Skin epidermis (tissue), 12 donors: ENCODE results near the gene SRF.
A peak's percentile ranks its signal among the peaks of the same experiment; 100 is the strongest.

Experiments
- H3K27ac ChIP-seq, 21 experiments: fragments of 200-600 bp; sonication (generic) in 11 of 21; one replicate each; pipeline ENCODE4 v1.5.0; 2020; ENCODE audit warnings: mild to moderate bottlenecking in 3 of 21, inconsistent platforms in 2 of 21, moderate library complexity in 2 of 21
- H3K4me3 ChIP-seq, 7 experiments: fragments of 200-600 bp; sonication (generic) in 2 of 7; one replicate each; pipeline ENCODE4 v1.5.0; 2020; ENCODE audit warnings: inconsistent platforms in 2 of 7, mild to moderate bottlenecking in 2 of 7, moderate library complexity in 1 of 7

Gene SRF

DNA sequence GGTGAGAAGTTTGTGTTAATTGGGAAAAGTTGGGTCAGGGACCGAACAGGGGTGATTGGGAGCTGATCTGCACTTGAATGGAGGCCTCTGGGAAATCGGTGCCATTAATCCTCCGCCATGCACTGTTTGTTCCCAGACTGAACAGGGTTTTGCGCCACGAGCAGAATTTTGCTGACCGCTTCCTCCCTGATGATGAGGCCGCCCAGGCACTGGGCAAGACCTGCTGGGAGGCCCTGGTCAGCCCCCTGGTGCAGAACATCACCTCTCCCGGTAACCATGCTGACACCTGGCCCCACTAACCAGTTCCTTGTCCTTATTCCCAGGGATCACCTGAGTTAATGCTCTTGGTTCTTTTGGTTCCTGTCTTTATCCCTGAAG, 32.6 kb downstream of the SRF start:
- Histone ChIP-seq H3K27ac (no peak overlapping the region), H3K4me3 (no peak overlapping the region)

DNA sequence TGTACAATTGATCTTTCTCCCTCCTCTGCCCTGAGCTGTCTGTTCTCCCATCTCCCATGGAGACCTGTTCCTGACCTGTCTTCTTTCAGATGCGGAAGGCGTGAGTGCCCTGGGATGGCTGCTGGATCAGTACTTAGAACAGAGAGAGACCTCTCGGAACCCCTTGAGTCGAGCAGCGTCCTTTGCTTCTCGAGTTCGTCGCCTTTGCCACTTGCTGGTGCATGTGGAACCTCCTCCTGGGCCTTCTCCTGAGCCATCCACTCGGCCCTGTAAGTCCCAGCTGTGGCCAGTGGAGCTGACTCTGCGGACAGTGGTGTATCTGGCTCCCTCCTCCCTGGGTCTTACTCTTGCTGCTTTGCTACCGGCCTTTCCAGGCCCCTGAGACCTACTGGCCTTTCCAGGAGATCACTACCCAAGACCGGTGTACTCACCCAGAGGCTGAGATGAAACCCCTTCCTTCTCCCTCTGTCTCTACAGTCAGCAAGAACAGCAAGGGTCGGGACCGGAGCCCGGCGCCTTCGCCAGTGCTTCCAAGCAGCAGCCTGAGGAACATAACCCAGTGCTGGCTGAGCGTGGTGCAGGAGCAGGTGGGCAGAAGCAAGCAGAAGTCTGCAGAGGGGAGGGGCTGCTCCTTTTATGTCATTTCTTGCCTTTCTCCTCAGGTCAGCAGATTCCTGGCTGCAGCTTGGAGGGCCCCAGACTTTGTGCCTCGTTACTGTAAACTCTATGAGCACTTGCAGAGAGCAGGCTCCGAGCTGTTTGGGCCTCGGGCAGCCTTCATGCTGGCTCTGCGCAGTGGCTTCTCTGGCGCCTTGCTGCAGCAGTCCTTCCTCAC, 33.4 kb downstream of the SRF start:
- Histone ChIP-seq H3K27ac (no peak overlapping the region), H3K4me3 (no peak overlapping the region)

- no peak overlapping the region for H3K27ac ChIP-seq
- no peak overlapping the region for H3K4me3 ChIP-seq
These were observed 34.8 kb downstream of the SRF start for GRCh38 chr6:43205849-43206248.

DNA sequence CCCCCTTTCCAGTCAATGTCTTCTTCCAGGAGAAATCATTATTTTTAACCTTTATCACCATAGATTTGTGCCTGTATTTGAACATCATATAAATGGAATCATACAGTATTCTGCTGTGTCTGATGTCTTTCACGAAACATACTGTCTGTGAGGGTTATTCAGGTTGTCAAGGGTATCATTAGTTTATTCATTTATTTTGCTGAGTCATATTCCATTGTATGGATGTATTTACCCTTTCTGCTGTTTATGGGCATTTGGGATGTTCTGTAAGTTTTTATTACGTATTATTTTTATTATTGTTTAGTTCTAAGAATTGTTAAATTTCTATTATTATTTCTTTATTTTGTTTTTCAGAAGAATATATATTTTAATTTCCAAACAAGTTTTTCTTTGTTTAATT, 36.2 kb downstream of the SRF start:
- no peak overlapping the region for H3K27ac ChIP-seq

DNA sequence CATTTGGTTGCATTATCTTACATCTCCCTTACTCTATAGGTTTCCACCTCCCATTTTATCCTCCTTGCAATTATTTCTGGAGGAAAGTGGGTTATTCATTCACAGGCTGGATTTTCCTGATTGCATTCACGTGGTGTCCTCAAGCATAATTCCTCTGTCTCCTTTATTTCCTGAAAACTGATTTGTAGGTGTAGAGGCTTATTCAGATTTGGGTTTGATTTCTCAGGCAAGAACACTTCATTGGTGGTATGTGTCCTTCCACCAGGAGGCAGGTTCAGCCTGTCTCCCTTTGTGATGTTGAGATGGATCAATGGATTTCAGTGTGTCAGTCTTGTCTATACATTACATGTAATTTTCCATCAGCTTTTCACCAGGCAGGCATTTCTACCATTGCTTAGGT, 40.9 kb downstream of the SRF start:
- Histone ChIP-seq H3K27ac (no peak overlapping the region), H3K4me3 (no peak overlapping the region)

More for the DNA sequence above, 36.2 kb downstream of the SRF start:
- no peak overlapping the region for H3K4me3 ChIP-seq

GRCh38 chr6:43213431-43213830, 42.4 kb downstream of the SRF start:
- Histone ChIP-seq H3K4me3 (no peak overlapping the region), H3K27ac (no peak overlapping the region)

DNA sequence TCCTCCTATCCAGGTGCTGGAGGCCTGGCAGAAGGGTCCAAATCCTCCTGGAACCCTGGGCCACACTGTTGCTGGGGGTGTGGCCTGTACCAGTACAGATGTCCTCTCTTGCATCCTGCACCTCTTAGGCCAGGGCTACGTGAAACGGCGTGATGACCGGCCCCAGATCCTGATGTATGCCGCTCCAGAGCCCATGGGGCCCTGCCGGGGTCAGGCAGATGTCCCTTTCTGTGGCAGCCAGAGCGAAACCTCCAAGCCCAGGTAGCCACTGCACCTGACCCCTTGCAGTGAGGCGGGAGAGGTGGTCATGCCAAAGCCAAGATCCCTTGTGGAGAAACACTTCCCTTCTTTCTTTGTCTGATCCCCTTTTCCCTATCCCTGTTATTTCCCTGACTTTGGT, 44.0 kb downstream of the SRF start:
- H3K4me3 ChIP-seq: no peak overlapping the region

GRCh38 chr6:43216200-43216599, 45.1 kb downstream of the SRF start:
- H3K4me3 ChIP-seq: no peak overlapping the region
- no peak overlapping the region for H3K27ac ChIP-seq

More for the DNA sequence above, 44.0 kb downstream of the SRF start:
- H3K27ac ChIP-seq: no peak overlapping the region

DNA sequence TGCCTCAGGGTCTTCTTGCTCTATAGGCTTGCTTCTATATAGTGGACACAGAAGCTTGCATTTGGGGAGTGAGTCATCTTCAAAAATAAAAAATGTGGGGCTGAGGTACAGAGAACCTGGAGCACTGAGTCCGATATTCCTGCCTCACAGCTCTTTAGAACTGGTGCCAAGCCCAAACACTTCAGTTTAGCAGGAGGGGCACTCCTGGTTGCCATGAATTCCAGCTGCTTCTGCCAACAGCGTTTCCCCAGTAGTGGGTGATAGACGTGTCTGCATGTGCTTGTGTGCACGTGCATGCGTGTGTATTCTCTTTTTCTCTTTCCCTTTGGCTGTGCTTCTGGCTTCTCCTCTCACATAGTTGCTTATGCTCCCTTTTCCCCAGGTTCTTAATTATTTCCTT, 46.3 kb downstream of the SRF start:
- H3K4me3 ChIP-seq: no peak overlapping the region
- H3K27ac ChIP-seq: no peak overlapping the region

- no peak overlapping the region for H3K4me3 ChIP-seq
- H3K27ac ChIP-seq: no peak overlapping the region
These were observed 48.0 kb downstream of the SRF start for GRCh38 chr6:43219119-43219518.

DNA sequence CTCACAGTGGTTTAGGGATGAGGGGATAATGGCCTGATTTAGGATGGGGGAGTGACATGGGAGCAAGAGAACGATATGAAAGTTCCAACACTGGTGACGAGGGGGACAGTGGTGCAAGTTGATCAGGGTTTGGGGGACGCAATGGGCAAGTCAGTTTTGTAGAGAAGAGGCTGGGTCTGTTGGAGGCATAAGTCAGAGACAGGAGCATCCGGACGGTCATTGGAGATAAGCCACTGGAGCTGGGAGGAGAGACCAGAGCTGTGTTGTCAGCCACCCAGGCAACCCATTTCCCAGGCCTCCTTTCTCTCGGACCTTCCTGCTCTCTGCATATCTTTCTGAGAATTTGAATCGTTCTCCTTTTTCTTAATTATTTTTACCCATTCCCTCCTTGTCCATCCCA, 48.7 kb downstream of the SRF start:
- Histone ChIP-seq H3K27ac (no peak overlapping the region), H3K4me3 (no peak overlapping the region)

DNA sequence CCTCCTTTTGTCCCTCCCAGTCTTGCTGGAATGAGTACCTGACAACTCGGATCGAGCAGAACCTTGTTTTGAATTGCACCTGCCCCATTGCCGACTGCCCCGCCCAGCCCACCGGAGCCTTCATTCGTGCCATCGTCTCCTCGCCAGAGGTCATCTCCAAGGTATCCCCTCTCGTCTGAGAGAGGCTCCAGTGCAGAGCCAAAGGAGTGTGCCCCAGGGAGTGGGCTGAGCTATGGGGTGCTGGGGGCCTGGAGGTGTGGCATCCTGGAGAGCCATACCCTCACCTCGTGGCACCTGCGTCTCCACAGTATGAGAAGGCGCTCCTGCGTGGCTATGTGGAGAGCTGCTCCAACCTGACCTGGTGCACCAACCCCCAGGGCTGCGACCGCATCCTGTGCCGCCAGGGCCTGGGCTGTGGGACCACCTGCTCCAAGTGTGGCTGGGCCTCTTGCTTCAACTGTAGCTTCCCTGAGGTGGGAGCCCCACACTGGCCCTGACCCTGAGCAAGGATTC, 49.4 kb downstream of the SRF start:
- Histone ChIP-seq H3K4me3 (no peak overlapping the region), H3K27ac (no peak overlapping the region)

GRCh38 chr6:43221046-43221972, 50.2 kb downstream of the SRF start:
- H3K4me3 ChIP-seq: no peak overlapping the region
- peak overlapping the region in 5 of 21 experiments; percentile 4 to 90 (median 39) for H3K27ac ChIP-seq

DNA sequence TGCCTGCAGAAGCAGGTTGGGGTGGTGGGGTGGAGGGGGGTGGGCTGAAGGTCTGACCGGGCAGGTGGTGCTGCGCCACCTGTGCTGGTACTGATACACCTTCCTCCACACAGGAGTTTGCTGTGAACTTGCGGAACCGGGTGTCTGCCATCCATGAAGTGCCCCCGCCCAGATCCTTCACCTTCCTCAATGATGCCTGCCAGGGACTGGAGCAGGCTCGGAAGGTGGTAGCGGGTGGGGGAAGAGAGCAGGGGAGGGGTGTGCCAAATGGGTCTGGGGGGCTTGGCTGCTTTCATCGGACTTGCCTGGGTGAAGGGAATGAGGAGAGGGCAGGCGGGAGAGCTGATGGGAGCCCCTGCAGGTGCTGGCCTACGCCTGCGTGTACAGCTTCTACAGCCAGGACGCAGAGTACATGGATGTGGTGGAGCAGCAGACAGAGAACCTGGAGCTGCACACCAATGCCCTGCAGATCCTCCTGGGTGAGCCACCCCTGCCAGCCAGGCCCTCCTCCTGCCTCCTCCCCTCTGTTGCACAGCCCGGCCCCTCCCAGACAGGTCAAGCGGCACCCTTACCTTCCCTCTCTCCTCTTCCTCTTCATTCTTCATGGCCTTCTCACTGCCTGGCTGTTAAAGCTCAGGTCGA, 51.5 kb downstream of the SRF start:
- H3K27ac ChIP-seq: peak overlapping the region in 4 of 21 experiments; percentile 6 to 90 (median 76)

DNA sequence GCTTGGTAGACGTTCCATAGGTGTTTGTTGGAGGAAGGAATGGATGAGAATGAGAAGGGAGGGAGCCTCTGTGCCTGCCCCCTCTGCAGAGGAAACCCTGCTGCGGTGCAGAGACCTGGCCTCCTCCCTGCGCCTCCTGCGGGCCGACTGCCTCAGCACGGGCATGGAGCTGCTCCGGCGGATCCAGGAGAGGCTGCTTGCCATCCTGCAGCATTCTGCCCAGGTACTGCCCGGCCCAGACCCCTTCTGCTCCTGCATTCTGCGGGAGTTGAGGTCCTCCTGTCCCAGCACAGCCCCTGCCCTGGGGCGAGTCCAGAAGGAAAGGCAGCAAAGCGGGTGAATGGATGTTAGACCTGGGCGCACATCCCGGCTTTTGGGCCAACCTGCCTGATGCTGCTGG, 52.1 kb downstream of the SRF start:
- H3K27ac ChIP-seq: peak overlapping the region in 9 of 21 experiments; percentile 6 to 90 (median 76)
- H3K4me3 ChIP-seq: no peak overlapping the region

More for the DNA sequence above, 51.5 kb downstream of the SRF start:
- H3K4me3 ChIP-seq: peak overlapping the region in 1 of 7 experiments; percentile 4

GRCh38 chr6:43226192-43226851, 55.3 kb downstream of the SRF start:
- Histone ChIP-seq H3K4me3 (no peak overlapping the region), H3K27ac (peak overlapping the region in 3 of 21 experiments; percentile 8 to 90 (median 49))

DNA sequence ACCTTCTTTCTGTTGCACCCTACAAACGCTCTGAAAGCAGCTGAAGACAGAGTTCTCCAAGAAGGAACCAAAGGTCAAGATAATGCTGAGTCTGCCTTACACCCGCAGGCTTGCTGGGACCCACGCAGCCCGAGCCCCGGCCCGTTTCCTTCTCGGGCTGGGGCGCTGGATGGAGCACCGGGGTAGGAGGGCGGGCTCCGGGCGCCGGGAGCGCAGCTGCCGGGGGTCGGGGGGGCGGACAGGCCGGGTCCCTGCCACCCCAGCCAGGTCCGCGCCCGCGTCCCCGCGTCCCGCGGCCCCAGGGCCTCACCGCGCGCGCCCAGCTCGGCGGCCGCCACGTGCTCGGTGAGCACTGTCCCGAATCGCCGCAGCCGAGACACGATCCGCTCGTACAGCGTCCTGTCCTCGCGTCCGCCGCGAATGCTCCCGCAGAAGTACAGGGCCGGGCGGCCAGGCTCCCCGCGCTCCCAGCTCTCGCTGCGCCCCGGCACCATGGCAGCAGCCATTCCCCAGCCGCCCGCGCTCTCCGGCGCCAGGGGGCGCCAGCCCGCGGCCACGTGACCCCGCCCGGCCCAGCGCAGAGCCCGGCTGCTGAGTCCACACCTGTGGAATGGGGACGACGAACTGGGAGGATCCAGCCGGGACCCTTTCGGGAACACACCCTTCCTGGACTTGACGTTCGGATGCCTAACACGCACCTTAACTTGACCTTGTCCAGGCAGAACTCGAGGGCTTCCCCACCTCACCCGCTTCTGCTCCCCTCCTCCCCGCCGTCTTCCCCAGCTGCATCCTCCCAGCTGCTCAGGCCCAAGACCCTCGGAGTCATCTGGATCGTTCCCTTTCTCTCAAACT, 58.1 kb downstream of the SRF start, which contains the start of gene DNPH1:
Gene DNPH1, minus strand, starts transcription at position 531 of the 852 bp plus-strand sequence. Its CDS starts 25 bp downstream, at position 506.
- Histone ChIP-seq H3K27ac (peak within 1 kb of the TSS in 20 of 21 experiments; percentile 0 to 87 (median 76)), H3K4me3 (peak within 1 kb of the TSS; percentile 43 to 84 (median 66))
